HG03108 (cell line): ENCODE results near the gene RAB39B.

Experiments used
- ATAC-seq: cut with Tn5 transposase; IDR thresholded peaks from one replicate; pipeline ENCODE4 v1.9.1; 2021; ENCODE audit warnings: moderate library complexity; ENCODE audit not compliant: unreplicated experiment

RAB39B gene

DNA sequence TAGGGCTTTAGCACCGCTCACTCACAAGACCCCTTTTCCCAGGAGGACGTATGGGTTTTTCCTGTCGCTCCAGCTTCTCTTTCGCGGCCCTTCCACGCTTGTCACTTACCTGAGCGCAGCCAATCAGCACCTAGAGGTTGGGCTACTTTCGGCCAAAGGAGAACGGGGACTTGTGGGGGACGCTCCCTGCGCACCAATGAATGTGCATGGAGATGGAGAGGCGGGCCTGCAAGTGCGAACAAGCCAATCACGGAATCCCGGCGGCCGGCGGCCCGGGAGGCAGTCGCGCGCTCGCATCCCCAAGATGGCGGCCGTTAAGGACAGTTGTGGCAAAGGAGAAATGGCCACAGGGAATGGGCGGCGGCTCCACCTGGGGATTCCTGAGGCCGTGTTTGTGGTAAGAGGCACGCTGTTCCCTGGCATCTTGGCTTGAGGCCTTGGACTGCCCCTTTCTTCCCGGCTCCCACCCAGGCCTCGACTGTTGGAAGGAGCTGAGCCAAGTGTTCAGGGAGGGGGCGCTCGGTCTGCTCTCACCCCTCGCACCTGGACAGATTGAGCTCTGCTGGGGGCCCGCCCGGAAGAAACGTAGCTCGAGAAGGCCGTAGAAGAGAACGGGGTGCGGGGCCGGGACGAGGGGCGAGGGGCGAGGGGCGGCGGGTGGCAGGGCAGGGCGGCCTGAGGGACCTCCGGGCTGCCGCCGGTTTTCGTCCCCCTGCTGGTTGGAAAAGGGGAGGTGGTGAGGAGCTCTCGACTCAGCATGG lies 47.9 kb downstream of the RAB39B start, which contains the start of gene VBP1:
VBP1 (plus strand) TSS at position 282 of the 761 bp plus-strand sequence; CDS start at position 305, 23 bp downstream.
- peak; percentile 97 for ATAC-seq

DNA sequence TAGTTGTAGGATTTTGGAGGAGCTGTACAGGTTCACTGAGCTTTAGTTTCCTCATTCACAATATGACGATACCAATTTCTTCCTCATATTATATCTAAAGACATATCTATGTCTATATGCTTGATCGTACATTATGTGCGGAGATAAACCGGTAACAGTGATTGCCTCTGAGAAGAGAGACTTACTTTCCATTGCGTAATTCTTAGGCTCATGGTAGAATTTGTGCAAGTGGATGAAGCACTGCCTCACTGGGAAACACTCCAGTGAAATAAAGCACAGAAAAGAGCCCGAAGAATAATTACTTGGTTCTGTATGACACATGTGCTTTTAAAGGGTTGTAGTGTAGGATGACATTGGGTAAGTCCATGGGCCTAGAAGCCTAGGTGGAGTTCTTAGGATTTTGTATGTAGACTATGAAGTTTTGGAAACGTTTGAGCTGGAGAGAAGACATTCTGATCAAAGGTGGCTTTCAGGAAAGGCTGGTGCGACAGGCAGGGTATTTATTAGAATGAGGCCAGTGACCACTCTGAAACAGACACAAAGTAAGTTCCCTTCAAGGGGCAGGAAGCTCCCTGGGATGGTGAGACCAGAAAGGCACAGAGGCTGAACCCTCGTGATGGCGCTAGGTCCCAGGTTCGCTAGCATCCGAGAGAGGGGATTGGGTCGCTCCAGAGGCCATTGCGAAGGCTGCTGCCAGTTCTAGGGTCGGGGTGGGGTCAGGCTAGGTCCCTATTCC lies 48.7 kb downstream of the RAB39B start:
- peak; percentile 25 for ATAC-seq

DNA sequence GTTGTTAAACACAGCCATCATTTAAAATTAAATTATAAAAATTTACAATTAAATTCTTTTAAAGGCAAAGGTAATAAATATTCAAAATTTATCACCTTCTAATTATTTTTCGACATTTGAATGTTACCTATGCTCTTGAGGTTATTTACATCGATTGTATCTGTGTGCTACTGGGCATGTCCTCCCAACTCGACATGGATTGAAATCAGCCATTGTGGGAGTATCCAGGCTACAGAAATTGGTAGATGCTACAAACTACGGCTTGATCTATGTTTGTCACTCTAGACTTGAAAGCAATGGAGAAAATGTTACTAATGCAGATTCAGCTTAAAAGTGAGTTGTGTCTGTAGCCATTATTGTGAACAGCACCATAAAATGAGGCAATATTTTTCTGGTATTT lies 50.6 kb downstream of the RAB39B start:
- ATAC-seq = no peak

DNA sequence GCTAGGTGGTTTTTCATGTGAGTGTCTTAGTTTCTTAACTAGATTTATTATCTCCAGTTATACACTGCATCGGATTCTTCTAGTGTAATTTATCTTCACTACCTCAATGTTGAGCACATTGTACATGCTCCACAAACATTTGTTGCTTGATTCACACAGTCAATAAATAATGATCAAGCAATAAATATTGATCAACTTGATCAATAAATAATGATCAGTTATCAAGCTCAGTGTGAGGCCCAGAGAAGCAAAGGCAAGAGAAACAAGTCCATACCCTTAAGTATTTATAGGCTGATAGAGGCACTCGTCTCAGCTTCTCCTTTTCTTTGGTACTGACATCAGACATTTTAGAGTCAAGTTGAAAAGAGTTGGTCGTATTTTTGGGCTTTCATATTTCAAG lies 53.1 kb downstream of the RAB39B start:
- ATAC-seq = no peak
